Activated CD8-positive, alpha-beta memory T cell treated with anti-CD3 and anti-CD28 coated beads for 24 hours (primary cell): ENCODE measurements around the gene BICD1.

Experiments
- DNase-seq: peaks from one replicate; pipeline ENCODE4 v3.0.0-alpha.2; 2020

Gene BICD1

DNA sequence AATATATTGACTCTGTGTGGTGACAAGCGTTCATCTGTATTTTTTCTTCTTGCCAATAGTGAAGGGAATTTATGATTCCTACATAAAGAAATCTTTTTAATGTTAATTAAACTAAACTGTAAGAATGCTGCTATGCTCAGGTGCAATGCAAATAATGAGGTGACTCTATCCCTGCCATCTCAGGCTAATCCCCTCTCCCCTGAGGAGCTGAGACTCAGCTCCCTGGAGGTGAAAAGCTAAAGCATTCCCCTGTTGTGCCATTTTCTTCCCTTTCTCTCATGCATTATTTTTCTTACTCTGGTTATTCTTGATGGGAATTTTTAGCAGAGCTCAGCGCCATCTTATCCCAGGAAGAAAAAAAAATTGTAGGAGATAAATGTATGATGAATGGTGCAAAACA lies 178.8 kb downstream of the BICD1 start:
- DNase-seq: no peak

DNA sequence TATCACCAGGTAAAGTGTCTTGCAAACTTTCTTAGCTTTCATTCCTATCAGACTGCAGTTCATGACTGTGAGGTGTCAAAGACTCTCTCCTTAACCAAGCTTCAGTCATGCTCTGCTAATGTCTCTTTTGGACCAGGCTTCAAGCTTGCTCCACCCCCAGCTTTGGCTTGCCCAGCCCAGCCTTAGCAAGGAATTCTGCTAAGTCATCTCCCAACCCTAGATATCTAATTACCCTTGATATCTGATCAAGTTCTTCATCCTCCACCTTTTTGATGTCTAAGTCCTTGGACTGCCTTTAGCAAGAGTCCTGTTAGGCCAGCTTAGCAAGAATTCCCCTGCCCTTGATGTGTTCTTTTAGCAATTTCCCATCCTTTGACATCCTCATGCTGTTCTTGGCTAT lies 183.8 kb downstream of the BICD1 start:
- no peak for DNase-seq

DNA sequence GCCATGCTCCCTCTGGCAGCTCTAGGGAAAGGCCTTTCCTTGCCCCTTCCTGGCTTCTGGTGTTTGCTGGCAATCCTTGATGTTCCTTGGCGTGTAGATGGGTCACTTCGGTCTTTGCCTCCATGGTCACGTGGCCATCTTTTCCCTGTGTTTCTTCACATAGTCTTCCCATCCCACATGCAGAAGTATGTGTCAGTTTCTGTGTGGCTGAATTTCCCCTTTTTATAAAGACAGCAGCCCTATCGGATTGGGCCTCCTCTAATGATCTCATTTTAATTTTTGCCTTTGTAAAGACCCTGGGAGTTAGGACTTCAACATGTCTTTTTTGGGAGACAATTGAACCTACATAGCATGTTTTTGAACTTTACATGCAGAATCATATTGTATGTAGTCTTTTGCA lies 185.5 kb downstream of the BICD1 start:
- no peak for DNase-seq

DNA sequence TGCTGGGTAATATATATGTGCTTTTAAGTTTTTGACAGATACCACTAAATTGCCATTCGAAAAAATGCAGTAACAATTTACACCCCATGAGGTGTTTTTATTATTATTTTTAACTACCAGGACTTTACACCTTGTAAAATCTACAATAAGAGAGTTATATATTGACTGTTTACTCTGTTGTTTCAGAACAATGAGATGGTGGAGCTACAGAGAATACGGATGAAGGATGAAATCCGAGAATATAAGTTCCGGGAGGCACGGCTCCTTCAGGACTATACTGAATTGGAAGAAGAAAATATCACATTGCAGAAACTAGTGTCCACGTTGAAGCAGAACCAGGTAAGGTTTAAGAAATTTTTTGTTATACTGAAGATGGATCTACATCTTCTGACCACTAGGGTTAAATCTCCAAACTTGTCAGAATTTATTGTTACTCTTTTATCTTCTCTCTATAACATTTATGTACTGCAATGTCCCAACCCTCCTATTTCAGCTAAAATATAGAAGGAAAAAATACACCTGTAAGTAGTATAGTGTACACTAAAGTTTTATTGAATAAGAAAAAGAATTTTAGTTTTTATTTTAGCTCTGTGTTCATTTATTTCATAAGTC lies 187.3 kb downstream of the BICD1 start:
- DNase-seq: no peak

DNA sequence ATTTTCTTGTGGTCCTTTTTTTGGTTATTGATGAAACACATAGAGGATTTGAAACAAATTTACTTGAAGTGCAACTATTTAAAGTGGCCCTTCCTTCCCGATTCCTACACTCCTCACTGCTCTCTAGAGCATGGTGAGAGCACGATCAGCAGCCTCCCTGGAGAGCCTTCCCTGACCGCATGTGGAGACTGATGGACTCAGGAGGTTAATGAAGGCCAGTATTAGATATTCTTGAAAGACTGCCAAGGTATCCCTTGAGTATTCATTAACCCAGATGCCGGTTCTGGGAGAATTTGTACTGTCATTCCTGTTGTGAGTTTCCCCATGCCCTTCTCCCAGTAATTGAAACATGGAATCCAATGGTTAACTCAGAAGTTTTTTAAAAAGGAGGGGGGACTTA lies 189.9 kb downstream of the BICD1 start:
- no peak for DNase-seq

DNA sequence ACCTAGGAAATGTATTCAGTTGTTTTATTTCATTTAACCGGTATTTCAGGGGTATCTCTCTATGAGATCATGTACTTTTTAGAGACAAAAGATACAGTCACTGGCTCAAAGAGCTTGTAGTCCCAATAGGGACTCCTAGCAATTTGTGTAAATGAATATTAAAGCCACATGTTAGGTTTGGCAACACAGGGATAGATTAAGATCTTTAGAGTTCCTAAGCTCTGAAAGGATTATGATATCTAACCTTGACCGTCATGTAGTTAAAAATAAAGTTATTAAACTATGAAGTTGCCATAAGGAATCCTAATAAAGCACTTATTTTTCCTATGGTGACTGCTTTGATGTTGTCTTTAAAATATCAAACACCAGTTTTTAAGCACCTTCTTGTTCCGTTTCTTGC lies 192.3 kb downstream of the BICD1 start:
- no peak for DNase-seq

DNA sequence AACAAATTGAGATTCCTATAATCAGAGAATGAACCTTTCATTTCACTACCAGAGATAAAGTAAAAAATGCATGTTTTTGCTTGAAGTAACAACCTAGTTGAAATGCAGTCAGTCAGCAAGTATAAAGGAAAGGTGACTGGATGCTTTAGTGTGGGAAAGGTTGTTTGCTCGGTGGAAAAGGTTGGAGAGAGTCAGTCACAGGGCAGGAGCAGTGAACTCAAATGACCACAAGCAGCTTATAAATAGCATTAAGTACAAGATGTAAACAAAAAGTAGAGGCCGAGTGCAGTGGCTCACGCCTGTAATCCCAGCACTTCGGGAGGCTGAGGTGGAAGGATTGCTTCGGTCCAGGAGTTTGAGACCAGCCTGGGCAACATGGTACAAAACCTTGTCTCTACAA lies 194.6 kb downstream of the BICD1 start:
- DNase-seq: no peak

DNA sequence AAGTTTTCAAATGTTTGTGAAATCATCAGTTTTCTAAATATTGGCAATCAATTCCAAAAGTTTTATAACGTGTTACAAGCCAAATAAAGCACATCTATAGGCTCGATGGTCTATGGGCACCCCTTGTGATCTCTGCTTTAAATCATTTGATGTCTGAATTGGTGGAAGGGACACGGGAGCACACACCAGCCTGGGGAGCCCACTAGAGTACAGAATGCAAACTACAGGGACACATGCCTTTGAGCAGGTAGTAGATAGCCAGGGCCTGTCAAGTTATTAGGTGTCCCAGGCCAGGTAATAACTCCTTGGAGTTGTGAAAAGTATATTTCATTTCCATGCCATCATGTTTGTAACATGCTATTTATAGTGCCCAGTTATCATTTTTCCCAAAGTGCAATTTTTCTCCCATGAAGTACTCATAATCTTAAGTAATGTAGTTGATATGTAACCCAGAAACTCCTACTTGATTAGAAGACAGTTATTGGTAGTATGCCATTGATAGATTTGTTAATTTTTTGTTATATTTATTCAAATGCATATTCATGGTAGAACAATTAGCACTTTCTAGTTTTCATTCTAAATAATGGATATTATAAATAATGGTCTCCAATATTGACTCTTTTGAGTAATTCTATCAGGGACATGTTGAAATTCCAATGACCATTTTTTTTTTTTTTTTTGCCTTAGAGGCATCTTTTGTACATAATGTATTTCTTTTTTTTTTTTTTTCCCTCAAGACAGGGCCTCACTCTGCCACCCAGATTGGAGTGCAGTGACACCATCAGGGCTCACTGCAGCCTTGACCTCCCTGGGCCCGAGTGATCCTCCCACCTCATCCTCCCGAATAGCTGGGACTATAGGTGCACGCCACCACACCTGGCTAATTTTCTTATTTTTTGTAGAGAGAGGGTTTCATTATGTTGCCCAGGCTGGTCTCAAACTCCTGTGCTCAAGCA lies 195.8 kb downstream of the BICD1 start:
- no peak for DNase-seq

DNA sequence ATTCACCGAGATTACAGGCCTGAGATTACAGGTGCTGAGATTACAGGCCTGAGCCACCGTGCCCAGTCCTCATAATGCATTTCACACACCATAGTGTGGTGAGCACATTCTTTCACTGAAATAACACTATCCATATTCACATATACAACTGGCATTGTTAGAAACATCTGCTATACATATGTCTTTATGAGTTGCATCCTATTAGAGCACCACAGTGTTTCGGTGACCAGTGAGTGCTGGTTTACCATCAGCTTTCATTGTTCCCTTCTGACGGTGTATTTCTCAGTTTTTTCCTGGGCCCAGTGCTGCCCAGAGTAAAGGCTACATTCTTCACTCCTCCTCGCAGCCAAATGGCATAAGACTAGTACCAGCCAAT lies 196.5 kb downstream of the BICD1 start:
- no peak for DNase-seq

DNA sequence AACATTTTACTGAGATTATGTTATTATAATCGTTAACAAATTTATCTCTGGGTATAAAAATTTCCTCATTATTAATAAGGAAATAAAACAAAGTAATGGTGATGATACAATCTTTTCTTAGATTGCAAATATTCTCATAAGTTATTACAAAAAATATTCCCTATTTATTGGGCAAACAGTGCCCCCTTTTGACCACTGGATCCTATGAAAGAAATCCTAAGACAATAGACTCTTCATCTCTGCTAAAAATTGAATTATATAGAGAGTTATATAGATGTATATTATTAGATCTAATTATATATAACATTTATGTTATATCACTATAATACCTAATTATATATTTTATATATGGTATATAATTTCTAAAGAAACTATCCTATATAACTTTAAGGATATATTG lies 198.5 kb downstream of the BICD1 start:
- no peak for DNase-seq

DNA sequence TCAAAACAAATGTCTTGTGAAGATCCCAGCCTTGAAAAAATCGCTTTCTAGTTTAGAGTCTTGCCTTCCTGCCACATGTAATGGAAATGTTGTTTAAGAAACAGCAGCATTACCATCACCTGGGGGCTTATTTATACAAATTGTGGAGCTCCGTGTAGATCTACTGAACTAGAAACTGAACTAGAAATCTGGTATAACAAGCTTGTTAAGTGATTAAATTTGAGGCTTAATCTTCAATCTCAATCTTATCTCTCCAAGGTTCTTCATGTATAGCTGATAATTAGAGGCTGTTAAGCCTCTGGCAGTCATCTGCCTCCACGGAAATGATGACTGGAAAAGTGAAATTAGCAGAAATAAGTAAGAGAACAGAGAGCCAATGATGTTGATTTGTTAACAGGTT lies 200.7 kb downstream of the BICD1 start:
- no peak for DNase-seq

DNA sequence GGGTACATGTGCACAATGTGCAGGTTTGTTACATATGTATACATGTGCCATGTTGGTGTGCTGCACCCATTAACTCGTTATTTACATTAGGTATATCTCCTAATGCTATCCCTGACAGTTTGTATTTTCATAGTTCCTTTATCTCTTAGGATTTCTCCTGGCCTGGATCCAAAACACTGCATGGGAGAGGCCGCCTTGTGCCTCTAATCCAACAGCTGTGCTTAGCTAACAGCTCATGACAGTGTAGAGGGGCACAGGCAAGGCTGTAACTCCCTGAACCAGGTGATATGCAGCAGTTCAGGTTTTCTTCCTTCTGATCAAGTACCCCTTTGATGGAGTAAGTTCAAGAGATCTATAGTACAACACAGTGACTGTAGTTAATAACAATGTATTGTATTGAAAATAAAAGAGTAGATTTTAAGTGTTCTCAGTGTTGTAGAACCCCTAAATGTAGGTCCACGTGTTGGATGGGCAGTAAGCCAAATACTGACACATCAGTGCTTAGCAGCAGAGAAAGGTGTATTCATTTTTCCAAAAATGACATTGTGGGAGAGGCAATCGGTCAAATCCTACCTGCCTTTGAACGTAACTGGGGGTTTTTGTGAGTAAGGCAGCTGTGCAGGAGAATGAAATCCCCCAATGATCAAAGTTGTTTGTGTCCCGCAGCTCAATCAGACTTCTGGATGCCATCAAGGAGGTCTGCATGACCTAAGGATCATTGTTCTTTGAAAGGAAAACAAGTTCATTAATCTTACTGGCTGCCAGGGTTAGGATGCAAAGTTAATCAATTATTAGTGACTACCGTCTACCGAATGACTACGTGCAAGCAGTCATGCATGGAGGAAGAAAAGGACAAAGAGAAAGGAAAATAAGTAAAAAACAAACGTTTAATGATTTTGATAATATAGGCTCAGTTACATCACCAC lies 203.4 kb downstream of the BICD1 start:
- no peak for DNase-seq

DNA sequence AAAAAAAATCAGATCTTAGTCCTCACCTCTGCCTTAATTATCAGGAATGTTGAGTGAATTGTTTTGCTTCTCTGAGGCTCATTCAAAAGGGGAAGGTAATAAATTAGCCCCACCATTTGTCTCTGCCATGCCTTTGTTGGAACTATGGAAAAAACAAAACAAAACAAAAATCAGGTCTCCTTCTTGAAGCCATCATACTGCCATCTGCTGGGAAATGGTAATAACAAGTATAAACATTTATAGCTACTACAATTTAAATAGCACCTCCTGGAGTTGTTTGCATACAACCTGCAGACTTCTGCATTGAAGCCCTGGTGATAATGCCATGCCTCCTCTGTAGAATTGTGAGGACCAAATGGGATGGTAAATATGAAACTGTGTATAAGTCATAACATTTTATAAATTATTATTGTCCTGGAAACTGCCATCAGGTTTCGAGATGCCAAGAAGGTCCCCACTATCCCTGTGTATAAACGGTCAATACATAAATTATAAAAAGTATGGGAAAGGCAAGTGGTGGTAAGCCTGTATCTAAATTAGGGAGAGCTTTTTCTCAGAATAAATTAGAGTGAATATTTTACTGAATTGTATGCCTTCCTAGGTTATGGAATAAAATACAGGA lies 205.5 kb downstream of the BICD1 start:
- DNase-seq: no peak

DNA sequence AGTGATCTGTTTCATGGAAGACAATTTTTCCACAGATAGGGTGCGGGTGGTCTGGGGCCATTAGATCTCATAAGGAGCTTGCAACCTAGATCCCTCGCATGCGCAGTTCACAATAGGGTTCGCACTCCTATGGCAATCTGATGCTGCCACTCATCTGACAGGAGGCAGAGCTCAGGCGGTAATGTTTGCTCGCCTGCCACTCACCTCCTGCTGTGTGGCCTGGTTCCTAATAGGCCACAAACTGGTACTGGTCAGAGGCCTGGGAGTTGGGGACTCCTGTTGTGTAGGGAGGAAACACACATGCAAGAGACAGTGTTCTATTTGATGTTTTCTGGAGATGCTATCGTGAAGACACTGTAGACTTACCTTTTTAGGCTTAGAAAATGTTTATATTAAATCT lies 215.7 kb downstream of the BICD1 start:
- DNase-seq: no peak

DNA sequence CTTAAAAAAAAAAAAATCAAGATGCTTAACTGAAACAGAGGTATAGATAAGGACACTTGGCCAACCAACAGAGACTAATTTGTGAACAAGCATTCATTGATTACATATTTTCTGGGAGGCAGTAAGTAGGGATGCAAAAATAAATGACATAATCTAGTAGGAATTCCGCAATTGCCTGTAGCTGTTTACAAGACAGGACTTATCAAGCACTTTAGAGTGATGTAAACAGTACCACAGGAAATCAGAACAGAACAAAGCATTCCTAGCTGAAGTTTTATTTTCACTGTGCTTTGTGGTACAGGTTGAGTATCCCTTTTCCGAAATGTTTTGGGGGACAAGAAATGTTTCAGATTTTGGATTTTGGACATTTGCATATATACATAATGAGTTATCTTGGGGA lies 224.5 kb downstream of the BICD1 start:
- no peak for DNase-seq

DNA sequence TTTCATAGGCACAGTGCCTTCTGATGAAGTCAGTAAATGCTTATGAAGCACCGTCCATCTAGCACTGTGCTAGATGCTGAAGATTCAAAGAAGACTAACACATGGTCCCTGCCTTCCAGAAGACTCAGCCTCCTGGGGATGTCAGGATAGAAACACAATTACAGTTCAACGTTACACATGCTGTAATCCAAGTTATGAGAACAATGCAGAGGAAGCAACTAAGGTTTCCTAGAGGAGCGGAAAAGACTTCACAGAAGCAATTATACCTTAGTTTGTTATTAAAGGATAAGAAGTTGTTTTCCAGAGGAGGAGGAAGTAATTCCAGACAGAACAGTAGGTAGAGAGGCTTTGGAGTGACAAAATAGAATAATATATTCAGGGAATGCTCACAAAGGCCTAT lies 225.8 kb downstream of the BICD1 start:
- no peak for DNase-seq

DNA sequence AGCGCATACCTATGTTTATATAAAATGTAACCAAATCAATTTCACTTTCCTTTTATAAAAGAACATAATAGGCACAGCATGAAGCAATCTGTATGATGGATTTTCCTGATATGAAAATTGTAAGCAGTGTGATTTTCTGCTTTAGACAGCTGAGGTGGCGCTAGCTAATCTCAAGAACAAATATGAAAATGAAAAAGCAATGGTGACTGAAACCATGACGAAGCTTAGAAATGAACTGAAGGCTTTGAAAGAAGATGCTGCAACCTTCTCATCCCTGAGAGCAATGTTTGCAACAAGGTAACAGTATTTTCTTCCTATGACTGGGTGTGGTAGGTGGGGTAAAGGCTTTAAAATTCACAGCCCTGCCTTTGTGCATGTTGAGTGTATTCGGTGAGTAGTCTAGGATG lies 227.7 kb downstream of the BICD1 start:
- DNase-seq: no peak

DNA sequence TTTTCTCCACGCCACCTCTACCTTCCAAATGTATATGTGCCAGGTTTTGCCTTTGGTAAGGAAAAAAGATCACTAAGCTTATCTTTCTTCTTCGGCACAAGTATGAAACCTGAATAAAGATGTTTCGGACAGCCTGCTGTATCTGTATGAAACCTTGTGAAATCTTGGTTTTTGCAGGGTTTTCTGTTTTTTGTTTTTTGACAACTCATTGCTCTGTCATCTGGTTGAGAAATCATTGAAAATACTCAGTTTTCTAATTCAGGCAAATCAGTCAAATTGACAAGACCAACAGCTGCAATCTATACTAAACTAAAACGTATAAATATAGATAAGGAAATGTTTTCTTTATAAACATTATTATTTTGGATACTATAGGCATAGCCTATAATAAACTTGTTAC lies 229.6 kb downstream of the BICD1 start:
- DNase-seq: no peak

DNA sequence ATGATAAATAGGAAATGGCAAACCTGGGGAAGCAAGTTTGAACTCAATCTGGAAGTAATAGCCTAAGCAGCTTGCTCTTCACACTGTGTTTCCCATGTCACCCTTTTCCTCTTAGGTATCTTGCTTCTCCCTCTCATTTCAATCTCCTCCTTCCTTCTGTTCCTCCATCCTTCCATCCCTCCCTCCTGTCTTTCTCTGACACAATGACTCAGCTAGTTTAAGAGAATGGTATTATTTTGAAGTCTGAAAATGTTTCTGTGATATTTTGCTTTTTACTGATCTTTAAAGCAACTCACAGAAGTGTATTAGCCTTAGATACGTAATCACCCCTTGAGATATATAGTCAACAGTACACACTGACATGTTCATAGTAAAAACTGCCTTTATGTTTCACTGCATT lies 236.8 kb downstream of the BICD1 start:
- DNase-seq: no peak

DNA sequence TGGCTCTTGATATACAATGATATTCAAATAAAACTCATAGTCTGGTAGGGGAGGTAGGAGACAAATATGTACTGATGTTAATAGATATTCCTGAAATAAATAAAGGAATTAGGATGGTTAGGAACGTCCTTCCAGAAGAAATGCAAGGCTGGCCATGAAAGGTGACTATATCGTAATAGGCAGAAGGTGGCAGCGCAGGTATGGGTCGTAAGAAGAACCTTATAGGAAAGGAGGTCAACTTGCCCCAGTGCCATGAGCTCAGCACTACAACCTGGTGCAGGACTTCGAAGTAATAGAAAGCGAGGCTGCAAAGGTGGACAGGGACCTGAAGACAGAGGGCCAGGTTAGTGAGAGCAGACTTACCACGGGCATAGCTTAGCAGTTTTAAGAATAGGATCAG lies 237.4 kb downstream of the BICD1 start:
- DNase-seq: no peak

DNA sequence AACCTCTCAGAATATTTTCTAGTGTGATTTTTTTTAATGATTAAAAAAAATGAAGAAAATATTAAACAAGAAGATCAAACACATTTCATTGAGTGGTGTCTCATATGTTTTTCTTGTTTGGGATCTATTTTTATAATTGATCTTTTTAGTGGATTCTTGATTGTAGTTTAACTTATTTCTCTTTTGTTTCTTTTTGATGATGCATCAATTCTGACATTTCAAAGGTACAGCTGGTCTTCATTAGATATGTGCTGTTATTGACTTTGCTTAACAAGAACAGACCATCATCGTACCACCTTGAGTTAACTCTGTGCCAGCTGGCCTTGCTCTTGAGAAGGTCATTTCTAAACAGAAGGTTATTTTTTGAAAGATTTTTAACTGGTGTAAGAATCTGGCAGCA lies 246.9 kb downstream of the BICD1 start:
- no peak for DNase-seq

DNA sequence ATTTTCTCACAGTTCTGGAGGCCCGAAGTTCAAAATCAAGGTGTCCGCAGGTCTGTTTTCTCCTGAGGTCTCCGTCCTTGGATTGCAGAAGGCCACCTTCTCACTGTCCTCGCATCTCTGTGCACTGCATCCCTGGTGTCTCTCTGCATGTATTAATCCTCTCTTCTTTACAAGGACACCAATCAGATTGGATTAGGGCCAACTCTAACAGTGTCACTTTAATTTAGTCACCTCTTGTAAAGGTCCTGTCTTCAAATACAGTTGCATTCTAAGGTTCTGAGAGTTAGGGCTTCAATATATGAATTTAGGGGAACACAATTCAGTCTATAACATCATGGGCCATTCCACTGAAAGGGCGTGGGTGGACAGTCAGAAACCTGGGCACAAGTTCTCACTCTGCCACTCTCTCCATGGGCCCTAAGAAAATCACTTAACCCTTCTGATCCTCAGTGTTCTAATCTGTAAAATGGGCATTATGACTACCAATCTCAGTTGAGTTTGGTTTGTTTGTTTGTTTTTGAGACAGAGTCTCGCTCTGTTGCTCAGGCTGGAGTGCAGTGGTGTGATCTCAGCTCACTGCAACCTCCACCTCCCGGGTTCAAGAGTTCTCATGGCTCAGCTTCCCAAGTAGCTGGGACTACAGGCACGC lies 251.1 kb downstream of the BICD1 start:
- no peak for DNase-seq

DNA sequence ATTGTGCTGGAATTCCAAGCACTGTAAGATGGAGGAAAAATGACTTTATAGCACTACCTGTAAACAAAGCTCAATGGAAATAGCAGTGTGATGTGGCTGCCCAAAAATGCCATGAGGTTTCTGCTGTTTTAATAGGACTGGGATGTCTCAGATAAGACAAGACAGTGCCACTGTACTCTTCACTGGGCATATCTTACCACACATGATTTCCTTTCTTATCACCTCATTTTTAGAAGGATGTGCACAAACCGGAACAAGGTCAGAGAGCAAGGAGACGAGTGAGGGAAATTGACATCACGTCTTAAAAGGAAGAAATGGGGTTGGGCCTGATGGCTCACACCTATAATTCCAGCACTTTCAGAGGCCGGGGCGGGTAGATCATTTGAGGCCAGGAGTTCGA lies 254.3 kb downstream of the BICD1 start:
- DNase-seq: no peak
